ENCODE data around the gene REPS1.

DNA sequence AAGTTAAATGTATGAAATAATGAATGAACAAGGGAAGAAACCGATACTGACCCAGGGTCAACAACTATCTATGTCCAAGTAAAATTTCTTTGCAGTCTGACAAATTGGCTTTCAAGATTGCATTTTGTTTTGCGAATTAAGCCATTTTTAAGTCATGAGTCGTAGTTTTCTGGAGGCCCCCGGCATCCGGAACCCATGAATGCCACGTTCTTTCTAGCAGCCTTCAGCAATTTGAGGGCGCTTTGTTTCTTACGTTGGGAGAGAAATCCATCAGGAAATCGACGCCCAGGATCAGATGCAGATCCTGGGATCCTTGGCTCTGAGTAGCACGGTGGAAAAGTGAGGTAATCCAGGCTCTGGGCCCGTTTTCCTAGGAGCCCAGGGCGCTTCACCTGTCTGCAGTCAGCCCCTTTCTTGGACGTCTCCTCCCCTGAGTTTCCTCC lies 40.2 kb upstream of the REPS1 start:
- TF ChIP-seq, protein P1, sequence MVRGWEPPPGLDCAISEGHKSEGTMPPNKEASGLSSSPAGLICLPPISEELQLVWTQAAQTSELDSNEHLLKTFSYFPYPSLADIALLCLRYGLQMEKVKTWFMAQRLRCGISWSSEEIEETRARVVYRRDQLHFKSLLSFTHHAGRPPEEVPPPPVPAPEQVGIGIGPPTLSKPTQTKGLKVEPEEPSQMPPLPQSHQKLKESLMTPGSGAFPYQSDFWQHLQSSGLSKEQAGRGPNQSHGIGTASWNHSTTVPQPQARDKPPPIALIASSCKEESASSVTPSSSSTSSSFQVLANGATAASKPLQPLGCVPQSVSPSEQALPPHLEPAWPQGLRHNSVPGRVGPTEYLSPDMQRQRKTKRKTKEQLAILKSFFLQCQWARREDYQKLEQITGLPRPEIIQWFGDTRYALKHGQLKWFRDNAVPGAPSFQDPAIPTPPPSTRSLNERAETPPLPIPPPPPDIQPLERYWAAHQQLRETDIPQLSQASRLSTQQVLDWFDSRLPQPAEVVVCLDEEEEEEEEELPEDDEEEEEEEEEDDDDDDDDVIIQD (CRISPR knock-in tag; IDR thresholded peaks at IDR 0.05; ENCODE audit: low read depth) = no peak
- TF ChIP-seq ZNF598 (CRISPR knock-in tag; IDR thresholded peaks at IDR 0.05; ENCODE audit: borderline replicate concordance) = no peak
- no peak for TF ChIP-seq SKI (IDR thresholded peaks at IDR 0.05; ENCODE audit: partially characterized antibody)
- TF ChIP-seq, protein P2, sequence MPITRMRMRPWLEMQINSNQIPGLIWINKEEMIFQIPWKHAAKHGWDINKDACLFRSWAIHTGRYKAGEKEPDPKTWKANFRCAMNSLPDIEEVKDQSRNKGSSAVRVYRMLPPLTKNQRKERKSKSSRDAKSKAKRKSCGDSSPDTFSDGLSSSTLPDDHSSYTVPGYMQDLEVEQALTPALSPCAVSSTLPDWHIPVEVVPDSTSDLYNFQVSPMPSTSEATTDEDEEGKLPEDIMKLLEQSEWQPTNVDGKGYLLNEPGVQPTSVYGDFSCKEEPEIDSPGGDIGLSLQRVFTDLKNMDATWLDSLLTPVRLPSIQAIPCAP (CRISPR knock-in tag; IDR thresholded peaks at IDR 0.05; ENCODE audit: low read depth) = no peak
- no peak for TF ChIP-seq HDAC2 (CRISPR knock-in tag; IDR thresholded peaks at IDR 0.05)
- TF ChIP-seq, protein P3, sequence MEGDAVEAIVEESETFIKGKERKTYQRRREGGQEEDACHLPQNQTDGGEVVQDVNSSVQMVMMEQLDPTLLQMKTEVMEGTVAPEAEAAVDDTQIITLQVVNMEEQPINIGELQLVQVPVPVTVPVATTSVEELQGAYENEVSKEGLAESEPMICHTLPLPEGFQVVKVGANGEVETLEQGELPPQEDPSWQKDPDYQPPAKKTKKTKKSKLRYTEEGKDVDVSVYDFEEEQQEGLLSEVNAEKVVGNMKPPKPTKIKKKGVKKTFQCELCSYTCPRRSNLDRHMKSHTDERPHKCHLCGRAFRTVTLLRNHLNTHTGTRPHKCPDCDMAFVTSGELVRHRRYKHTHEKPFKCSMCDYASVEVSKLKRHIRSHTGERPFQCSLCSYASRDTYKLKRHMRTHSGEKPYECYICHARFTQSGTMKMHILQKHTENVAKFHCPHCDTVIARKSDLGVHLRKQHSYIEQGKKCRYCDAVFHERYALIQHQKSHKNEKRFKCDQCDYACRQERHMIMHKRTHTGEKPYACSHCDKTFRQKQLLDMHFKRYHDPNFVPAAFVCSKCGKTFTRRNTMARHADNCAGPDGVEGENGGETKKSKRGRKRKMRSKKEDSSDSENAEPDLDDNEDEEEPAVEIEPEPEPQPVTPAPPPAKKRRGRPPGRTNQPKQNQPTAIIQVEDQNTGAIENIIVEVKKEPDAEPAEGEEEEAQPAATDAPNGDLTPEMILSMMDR (CRISPR knock-in tag; IDR thresholded peaks at IDR 0.05) = no peak
